ENCODE measurements around the gene QPRT. TPM values are rescaled to one million over a fixed set of nuclear protein-coding genes. Genes with fewer than 3 reads are reported as not detected.

The QPRT gene
- total and polyA plus RNA-seq, 2 of the 8 experiments (the other 6 are each of a cell fraction or from before 2014, with no cell fraction given): 89.0 to 102 TPM

- H3K79me2 ChIP-seq (ENCODE audit: control insufficient read depth in 1 of 2, insufficient read depth in 2 of 2, low read length in 2 of 2): peaks cover 0 to 75% of the 10 kb centered on the region in 2 experiments; a peak in 3 of 4 replicates
- H3K36me3 ChIP-seq (ENCODE audit: control insufficient read depth in 2 of 4, insufficient read depth in 4 of 4, low read length in 3 of 4): peaks cover 0 to 25% (median 3%) of the 10 kb centered on the region in 4 experiments; a peak in 2 of 8 replicates
- FAIRE-seq (no peak), DNase-seq (ENCODE audit: low read depth in 1 of 2, low spot score in 2 of 2) (no peak)
- H2AK5ac ChIP-seq (ENCODE audit: low read depth, low read length): 0 out of 2 replicates have a peak overlapping the region, but pooled peaks have one; percentile 24
- no peak overlapping the region; the same call in 1 of the 2 replicates for H3K18ac ChIP-seq (ENCODE audit: extremely low read depth, low read length)
- 0 out of 2 replicates have a peak, but pooled peaks cover under 1% of the 10 kb centered on the region for H3K23me2 ChIP-seq (ENCODE audit: low read depth, low read length)
- no peak overlapping the region for H2BK12ac ChIP-seq (ENCODE audit: low read depth, low read length)
- H3K4ac ChIP-seq (replicated peaks; ENCODE audit: insufficient read length, low read depth, low read length): no peak overlapping the region
- H3K9me3 ChIP-seq (ENCODE audit: insufficient read depth in 2 of 2, low read depth in 1 of 2, low read length in 1 of 2): no peaks in the 10 kb centered on the region
- H3K9ac ChIP-seq (replicated peaks in 1 of 4; ENCODE audit: extremely low read depth in 1 of 4, low read depth in 3 of 4, low read length in 3 of 4): no peak overlapping the region
- no peak overlapping the region for H2BK15ac ChIP-seq (ENCODE audit: low read length)
- H3K23ac ChIP-seq (ENCODE audit: insufficient read length): no peak overlapping the region
- no peak overlapping the region for H3K4me2 ChIP-seq (ENCODE audit: insufficient read depth in 1 of 2, low read depth in 2 of 2, low read length in 2 of 2)
- no peak overlapping the region for H2AFZ ChIP-seq (ENCODE audit: low read length)
- no peak overlapping the region for H4K8ac ChIP-seq (ENCODE audit: extremely low read depth, insufficient read depth, low read length)
- CTCF ChIA-PET (ENCODE audit: partially characterized antibody): interaction anchor here (0.8 to 1.1 kb wide), 4 partner anchors 16 to 837 kb away, joined by 3 to 5 read pairs (median 3); no protein-coding TSS in a partner anchor
- 96% methylated on average over 10 of the region's 10 CpGs; no CpG with 5 or more reads in 1 of the 2 experiments for WGBS, 2 experiments (ENCODE audit: extremely low coverage in 1 of 2, insufficient coverage in 1 of 2, insufficient read length in 1 of 2, insufficient replicate concordance in 2 of 2, low coverage in 1 of 2, low lambda C conversion rate in 2 of 2, missing lambda C conversion rate in 1 of 2)
- no peak overlapping the region for H3K4me3 ChIP-seq (ENCODE audit: extremely low read depth in 1 of 4, insufficient read depth in 2 of 4, low read depth in 3 of 4, low read length in 4 of 4)
- no peak overlapping the region for H4K91ac ChIP-seq (replicated peaks; ENCODE audit: insufficient read length, low read length)
- peaks cover 0 to 4% of the 10 kb centered on the region in 2 experiments for H4K20me1 ChIP-seq (replicated peaks in 1 of 2; ENCODE audit: control insufficient read depth in 1 of 2, insufficient read depth in 2 of 2, low read length in 2 of 2)
- H3K27me3 ChIP-seq (replicated peaks in 1 of 4; ENCODE audit: control insufficient read depth in 3 of 4, extremely low read depth in 1 of 4, insufficient read depth in 3 of 4, low read length in 3 of 4): no peaks in the 10 kb centered on the region
- H3K79me1 ChIP-seq (ENCODE audit: low read depth, low read length): peaks cover 11% of the 10 kb centered on the region
- H3K56ac ChIP-seq (replicated peaks; ENCODE audit: insufficient read length, low read depth, low read length): no peak overlapping the region
- H2BK120ac ChIP-seq (replicated peaks; ENCODE audit: low read depth, low read length): no peak overlapping the region
- H4K5ac ChIP-seq (ENCODE audit: insufficient read length, low read depth, low read length): no peak overlapping the region
- POLR2A ChIA-PET (ENCODE audit: partially characterized antibody): interaction anchor here (0.8 to 9.8 kb wide), 4 partner anchors 8 to 42 kb away, joined by 3 to 130 read pairs (median 62); partner anchors contain the start of gene QPRT
- no peak overlapping the region for H3K14ac ChIP-seq (ENCODE audit: insufficient read length)
- H3K4me1 ChIP-seq (replicated peaks in 1 of 4; ENCODE audit: control insufficient read depth in 3 of 4, insufficient read depth in 4 of 4, low read length in 3 of 4): peaks cover 6 to 12% (median 7%) of the 10 kb centered on the region in 4 experiments
- H2BK5ac ChIP-seq (ENCODE audit: low read depth, low read length): no peak overlapping the region
- no peak overlapping the region for H2BK20ac ChIP-seq (ENCODE audit: low read length)
- no peak overlapping the region for H3K27ac ChIP-seq (ENCODE audit: low read depth, low read length)
- TF ChIP-seq SAP30 (IDR thresholded peaks at IDR 0.05; ENCODE audit: insufficient read depth, insufficient replicate concordance, low read length) (no peak), SP1 (IDR thresholded peaks at IDR 0.05; ENCODE audit: low read depth, low read length) (no peak), SIRT6 (IDR thresholded peaks at IDR 0.05; ENCODE audit: low read length) (no peak), BRCA1 (IDR thresholded peaks at IDR 0.05; ENCODE audit: low read depth, low read length) (no peak), KDM4A (IDR thresholded peaks at IDR 0.05; ENCODE audit: low read depth, low read length, severe bottlenecking) (no peak), RXRA (IDR thresholded peaks at IDR 0.05; ENCODE audit: insufficient read depth, low read depth, low read length) (no peak), CHD2 (IDR thresholded peaks at IDR 0.05; ENCODE audit: low read length) (no peak), NANOG (IDR thresholded peaks at IDR 0.05; ENCODE audit: insufficient read depth, low read depth, low read length, poor library complexity, severe bottlenecking) (no peak), EP300 (IDR thresholded peaks at IDR 0.05; ENCODE audit: borderline replicate concordance in 1 of 2, low read depth in 2 of 2, low read length in 2 of 2) (no peak), CBX8 (IDR thresholded peaks at IDR 0.05; ENCODE audit: borderline replicate concordance, low read depth, low read length) (no peak), JUN (IDR thresholded peaks at IDR 0.05; ENCODE audit: low read depth, low read length) (no peak), TBP (IDR thresholded peaks at IDR 0.05; ENCODE audit: low read depth, low read length) (no peak), MAX (IDR thresholded peaks at IDR 0.05) (no peak), GTF2F1 (IDR thresholded peaks at IDR 0.05; ENCODE audit: borderline replicate concordance, low read depth, low read length) (no peak)
These were observed 5.7 kb downstream of the QPRT start for GRCh38 chr16:29684679-29685078.
